ENCODE measurements around the gene DNAJC6. TPM values are rescaled to one million over a fixed set of nuclear protein-coding genes. Genes with fewer than 3 reads are reported as not detected.

Gene DNAJC6
- total RNA-seq, 1 donor from 2014 or later: 8.3 TPM

- H3K27me3 ChIP-seq (ENCODE audit: control insufficient read depth, insufficient read depth, low read length): peaks cover 4% of the 10 kb centered on the region
- TF ChIP-seq CTCF (IDR thresholded peaks at IDR 0.05; ENCODE audit: insufficient read depth, low read length, poor library complexity, severe bottlenecking): no peak
These were observed 501 bp upstream of the DNAJC6 start for GRCh38 chr1:65308781-65309303.

GRCh38 chr1:65310078-65310587, 790 bp downstream of the DNAJC6 start:
- no peaks in the 10 kb centered on the region for H3K36me3 ChIP-seq (ENCODE audit: control insufficient read depth, insufficient read depth, low read length)
- no peak for DNase-seq (ENCODE audit: low read depth)
- no peak for TF ChIP-seq CTCF (IDR thresholded peaks at IDR 0.05; ENCODE audit: insufficient read depth, low read length, poor library complexity, severe bottlenecking)
- peaks cover 4% of the 10 kb centered on the region for H3K27me3 ChIP-seq (ENCODE audit: control insufficient read depth, insufficient read depth, low read length)
- H3K4me3 ChIP-seq (ENCODE audit: low read depth, low read length): peak overlapping the region; percentile 44

More at GRCh38 chr1:65308781-65309303, 501 bp upstream of the DNAJC6 start:
- DNase-seq (ENCODE audit: low read depth): no peak
- H3K36me3 ChIP-seq (ENCODE audit: control insufficient read depth, insufficient read depth, low read length): no peaks in the 10 kb centered on the region
- peak overlapping the region; percentile 44 for H3K4me3 ChIP-seq (ENCODE audit: low read depth, low read length)

GRCh38 chr1:65311760-65312159, 2.4 kb downstream of the DNAJC6 start:
- TF ChIP-seq CTCF (IDR thresholded peaks at IDR 0.05; ENCODE audit: insufficient read depth, low read length, poor library complexity, severe bottlenecking): no peak
- no peaks in the 10 kb centered on the region for H3K36me3 ChIP-seq (ENCODE audit: control insufficient read depth, insufficient read depth, low read length)
- peaks cover 4% of the 10 kb centered on the region for H3K27me3 ChIP-seq (ENCODE audit: control insufficient read depth, insufficient read depth, low read length)
- DNase-seq (ENCODE audit: low read depth): no peak
- no peak overlapping the region for H3K4me3 ChIP-seq (ENCODE audit: low read depth, low read length)

- DNase-seq (ENCODE audit: low read depth): no peak
- no peak for TF ChIP-seq CTCF (IDR thresholded peaks at IDR 0.05; ENCODE audit: insufficient read depth, low read length, poor library complexity, severe bottlenecking)
- H3K27me3 ChIP-seq (ENCODE audit: control insufficient read depth, insufficient read depth, low read length): no peaks in the 10 kb centered on the region
These were observed 6.9 kb downstream of the DNAJC6 start for GRCh38 chr1:65316233-65316632.

GRCh38 chr1:65317866-65318653, 8.7 kb downstream of the DNAJC6 start:
- H3K4me3 ChIP-seq (ENCODE audit: low read depth, low read length): no peak overlapping the region
- DNase-seq (ENCODE audit: low read depth): no peak
- TF ChIP-seq CTCF (IDR thresholded peaks at IDR 0.05; ENCODE audit: insufficient read depth, low read length, poor library complexity, severe bottlenecking): no peak
- H3K27me3 ChIP-seq (ENCODE audit: control insufficient read depth, insufficient read depth, low read length): no peaks in the 10 kb centered on the region
- H3K36me3 ChIP-seq (ENCODE audit: control insufficient read depth, insufficient read depth, low read length): no peaks in the 10 kb centered on the region

More at GRCh38 chr1:65316233-65316632, 6.9 kb downstream of the DNAJC6 start:
- no peaks in the 10 kb centered on the region for H3K36me3 ChIP-seq (ENCODE audit: control insufficient read depth, insufficient read depth, low read length)
- H3K4me3 ChIP-seq (ENCODE audit: low read depth, low read length): no peak overlapping the region
